Measurements from ENCODE around the gene DHCR24. TPM values are rescaled to one million over a fixed set of nuclear protein-coding genes. Genes with fewer than 3 reads are reported as not detected.
"Not testable (repeated sequence)": the region's sequence is repeated elsewhere in the genome, so short reads cannot be mapped to it uniquely, and the experiment has no call there.

Gene DHCR24
- total RNA-seq, 4 donors from 2014 or later, result 5.3 to 36.1 (median 13.7) TPM

- no peak overlapping the region for H3K27ac ChIP-seq
- no peaks in the 10 kb centered on the region for H3K9me3 ChIP-seq
- no peak overlapping the region for H3K4me3 ChIP-seq
- DNase-seq, result no peak
- intact Hi-C loops (cut with DNase I; ENCODE audit: low total_unique reads), result no loop called here
- TF ChIP-seq CTCF (IDR thresholded peaks at IDR 0.05) (no peak), POLR2A (IDR thresholded peaks at IDR 0.05) (no peak)
- no peaks in the 10 kb centered on the region for H3K4me1 ChIP-seq
- no peaks in the 10 kb centered on the region for H3K36me3 ChIP-seq
- no peaks in the 10 kb centered on the region for H3K27me3 ChIP-seq
Measured at GRCh38 chr1:54922040-54922761, 35.2 kb upstream of the DHCR24 start.

GRCh38 chr1:54919367-54920359, 32.7 kb upstream of the DHCR24 start:
- Histone ChIP-seq H3K27ac (no peak overlapping the region), H3K36me3 (no peaks in the 10 kb centered on the region), H3K9me3 (no peaks in the 10 kb centered on the region), H3K4me3 (no peak overlapping the region), H3K4me1 (no peaks in the 10 kb centered on the region), H3K27me3 (no peaks in the 10 kb centered on the region)
- DNase-seq, result no peak
- intact Hi-C loops (cut with DNase I; ENCODE audit: low total_unique reads), result no loop called here
- no peak for TF ChIP-seq POLR2A (IDR thresholded peaks at IDR 0.05)
- no peak for TF ChIP-seq CTCF (IDR thresholded peaks at IDR 0.05)

DNA sequence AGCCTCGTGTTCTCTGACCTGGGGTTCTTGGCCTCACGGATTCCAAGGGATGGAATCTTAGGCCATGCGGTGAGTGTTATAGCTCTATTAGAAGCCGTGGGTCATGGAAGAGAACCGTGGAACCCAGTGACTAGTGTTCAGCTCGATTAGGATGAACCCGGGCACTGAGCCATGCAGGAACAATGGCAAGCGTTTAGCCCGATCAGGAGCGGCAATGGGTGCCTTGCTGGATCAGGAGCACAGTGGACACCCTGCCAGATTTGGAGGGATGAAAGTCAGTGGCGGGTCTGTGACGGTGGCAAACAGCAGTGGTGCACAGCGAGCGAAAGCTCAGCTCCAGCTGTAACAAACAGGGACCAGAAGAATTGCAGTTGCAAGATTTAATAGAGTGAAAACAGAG, 24.1 kb upstream of the DHCR24 start:
- H3K27ac ChIP-seq; H3K27me3 ChIP-seq; H3K9me3 ChIP-seq; H3K4me3 ChIP-seq; DNase-seq; H3K4me1 ChIP-seq; H3K36me3 ChIP-seq; intact Hi-C loops (cut with DNase I; ENCODE audit: low total_unique reads): not testable (repeated sequence)

DNA sequence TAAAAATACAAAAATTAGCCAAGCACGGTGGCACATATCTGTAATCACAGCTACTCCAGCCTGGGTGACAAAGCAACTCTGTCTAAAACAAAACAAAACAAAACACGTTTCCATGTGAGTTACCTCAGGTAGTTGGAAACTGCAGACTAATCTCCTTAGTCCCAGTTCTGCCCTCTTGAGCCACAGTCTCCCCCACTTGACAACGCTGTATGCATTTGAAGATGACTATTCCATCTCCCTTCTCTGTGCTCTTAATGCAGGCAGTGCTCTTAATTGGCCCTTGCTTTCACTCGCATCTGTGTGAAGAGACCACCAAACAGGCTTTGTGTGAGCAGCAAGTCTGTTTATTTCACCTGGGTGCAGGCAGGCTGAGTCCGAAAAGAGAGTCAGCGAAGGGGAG, 19.6 kb upstream of the DHCR24 start:
- intact Hi-C loops (cut with DNase I; ENCODE audit: low total_unique reads), result no loop called here

GRCh38 chr1:54904476-54905048, 17.6 kb upstream of the DHCR24 start:
- intact Hi-C loops (cut with DNase I; ENCODE audit: low total_unique reads), result no loop called here
- DNase-seq, result no peak
- Histone ChIP-seq H3K27me3 (no peaks in the 10 kb centered on the region), H3K9me3 (no peaks in the 10 kb centered on the region), H3K4me1 (no peaks in the 10 kb centered on the region), H3K27ac (no peak overlapping the region), H3K36me3 (no peaks in the 10 kb centered on the region), H3K4me3 (no peak overlapping the region)
- TF ChIP-seq POLR2A (IDR thresholded peaks at IDR 0.05) (no peak), CTCF (IDR thresholded peaks at IDR 0.05) (no peak)

More for the DNA sequence above, 19.6 kb upstream of the DHCR24 start:
- no peak for TF ChIP-seq POLR2A (IDR thresholded peaks at IDR 0.05)
- DNase-seq, result no peak
- Histone ChIP-seq H3K36me3 (no peaks in the 10 kb centered on the region), H3K27ac (no peak overlapping the region), H3K4me3 (no peak overlapping the region), H3K4me1 (no peaks in the 10 kb centered on the region), H3K27me3 (no peaks in the 10 kb centered on the region), H3K9me3 (no peaks in the 10 kb centered on the region)

- Histone ChIP-seq H3K4me3 (no peak overlapping the region), H3K9me3 (no peaks in the 10 kb centered on the region), H3K27ac (no peak overlapping the region), H3K4me1 (no peaks in the 10 kb centered on the region), H3K27me3 (no peaks in the 10 kb centered on the region), H3K36me3 (no peaks in the 10 kb centered on the region)
- intact Hi-C loops (cut with DNase I; ENCODE audit: low total_unique reads), result no loop called here
- DNase-seq, result no peak
- no peak for TF ChIP-seq POLR2A (IDR thresholded peaks at IDR 0.05)
- TF ChIP-seq CTCF (IDR thresholded peaks at IDR 0.05), result no peak
Measured at GRCh38 chr1:54894271-54894670, 7.3 kb upstream of the DHCR24 start.
